Suprapubic skin (tissue), 4 donors: Measurements from ENCODE around the gene RANBP1.

Experiments
- POLR2A ChIP-seq, 2 donors: fragments of 450-650 bp; IDR thresholded peaks; one replicate each; pipeline ENCODE4 v1.6.1; 2017; ENCODE audit warnings: antibody characterized with exemption in 2 of 2, mild to moderate bottlenecking in 2 of 2, moderate library complexity in 2 of 2
- POLR2AphosphoS5 ChIP-seq, 3 donors: sonication (generic); formaldehyde crosslinking; IDR thresholded peaks; one replicate each; pipeline ENCODE4 v1.6.1; 2017; ENCODE audit warnings: antibody characterized with exemption in 3 of 3
- TF ChIP-seq, protein P1 (sequence below), 2 donors: fragments of 200-600 bp in 1 of 2; fragments of 450-650 bp in 1 of 2; sonication (generic) in 1 of 2; IDR thresholded peaks; one replicate each; pipeline ENCODE4 v1.5.1; 2016 to 2019; ENCODE audit warnings: antibody characterized with exemption in 2 of 2, mild to moderate bottlenecking in 1 of 2, moderate library complexity in 1 of 2

DNA sequence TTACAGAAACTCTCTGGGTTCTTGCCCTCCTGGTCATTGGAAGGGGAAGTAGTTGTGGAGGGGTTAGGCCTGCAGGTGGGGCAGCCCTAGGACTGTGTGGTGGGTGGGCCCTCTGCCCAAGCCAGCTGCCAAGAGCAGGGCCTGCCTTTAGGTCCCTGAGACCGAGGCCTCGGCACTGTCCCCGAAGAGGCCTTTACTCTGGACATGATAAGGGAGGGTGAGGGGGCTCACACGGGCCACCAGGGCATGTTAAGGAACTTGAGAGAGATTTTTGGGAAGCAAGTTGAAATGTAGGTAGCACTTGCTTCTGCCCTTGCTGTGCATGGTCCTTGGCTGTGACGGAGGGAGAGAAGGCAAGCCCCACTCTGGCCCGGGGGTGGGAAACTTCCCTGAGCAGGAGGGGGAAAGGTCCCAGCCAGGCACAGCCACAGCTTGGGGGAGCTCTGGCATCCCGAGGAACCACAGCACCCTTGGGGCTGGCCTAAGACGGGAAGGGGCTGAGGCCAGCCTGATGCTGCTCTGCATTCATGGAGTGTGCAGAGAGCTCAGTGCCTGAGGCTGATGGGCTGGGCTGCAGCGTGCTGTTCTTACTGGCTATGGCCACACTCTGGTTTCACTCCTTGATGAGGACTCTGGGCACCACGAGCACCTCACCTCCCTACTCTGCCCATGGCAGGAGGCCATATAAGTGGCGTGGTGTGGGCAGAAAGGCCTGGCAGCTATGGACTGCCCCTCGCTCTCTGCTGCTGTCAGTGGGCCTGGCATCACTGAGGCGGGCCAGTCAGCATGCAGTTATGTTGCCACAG lies 7.8 kb upstream of the RANBP1 start:
- TF ChIP-seq POLR2AphosphoS5 (IDR thresholded peaks at IDR 0.05) = no peak
- TF ChIP-seq POLR2A (IDR thresholded peaks at IDR 0.05) = no peak
- TF ChIP-seq, protein P1, sequence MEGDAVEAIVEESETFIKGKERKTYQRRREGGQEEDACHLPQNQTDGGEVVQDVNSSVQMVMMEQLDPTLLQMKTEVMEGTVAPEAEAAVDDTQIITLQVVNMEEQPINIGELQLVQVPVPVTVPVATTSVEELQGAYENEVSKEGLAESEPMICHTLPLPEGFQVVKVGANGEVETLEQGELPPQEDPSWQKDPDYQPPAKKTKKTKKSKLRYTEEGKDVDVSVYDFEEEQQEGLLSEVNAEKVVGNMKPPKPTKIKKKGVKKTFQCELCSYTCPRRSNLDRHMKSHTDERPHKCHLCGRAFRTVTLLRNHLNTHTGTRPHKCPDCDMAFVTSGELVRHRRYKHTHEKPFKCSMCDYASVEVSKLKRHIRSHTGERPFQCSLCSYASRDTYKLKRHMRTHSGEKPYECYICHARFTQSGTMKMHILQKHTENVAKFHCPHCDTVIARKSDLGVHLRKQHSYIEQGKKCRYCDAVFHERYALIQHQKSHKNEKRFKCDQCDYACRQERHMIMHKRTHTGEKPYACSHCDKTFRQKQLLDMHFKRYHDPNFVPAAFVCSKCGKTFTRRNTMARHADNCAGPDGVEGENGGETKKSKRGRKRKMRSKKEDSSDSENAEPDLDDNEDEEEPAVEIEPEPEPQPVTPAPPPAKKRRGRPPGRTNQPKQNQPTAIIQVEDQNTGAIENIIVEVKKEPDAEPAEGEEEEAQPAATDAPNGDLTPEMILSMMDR (IDR thresholded peaks at IDR 0.05) = no peak
